Endothelial cell of umbilical vein (primary cell): ENCODE measurements around the gene TRAF3.

ENCODE experiments used
- MYC ChIP-seq: IDR thresholded peaks from one replicate; pipeline ENCODE4 v1.6.1; 2011; ENCODE audit warnings: mild to moderate bottlenecking, low read depth, low read length
- POLR2A ChIP-seq: IDR thresholded peaks from 2 replicates; pipeline ENCODE4 v1.6.1; 2012; ENCODE audit warnings: low read depth, mild to moderate bottlenecking, control low read depth, low read length

GRCh38 chr14:102941419-102942011 lies 164.3 kb downstream of the TRAF3 start:
- TF ChIP-seq POLR2A (no peak), MYC (no peak)
